MV-4-11 (cell line): ENCODE results near the gene SHISAL1.

Experiments
- DNase-seq: peaks from one replicate; lab custom pipeline; 2025; lab: John Stamatoyannopoulos, UW

Gene SHISAL1

DNA sequence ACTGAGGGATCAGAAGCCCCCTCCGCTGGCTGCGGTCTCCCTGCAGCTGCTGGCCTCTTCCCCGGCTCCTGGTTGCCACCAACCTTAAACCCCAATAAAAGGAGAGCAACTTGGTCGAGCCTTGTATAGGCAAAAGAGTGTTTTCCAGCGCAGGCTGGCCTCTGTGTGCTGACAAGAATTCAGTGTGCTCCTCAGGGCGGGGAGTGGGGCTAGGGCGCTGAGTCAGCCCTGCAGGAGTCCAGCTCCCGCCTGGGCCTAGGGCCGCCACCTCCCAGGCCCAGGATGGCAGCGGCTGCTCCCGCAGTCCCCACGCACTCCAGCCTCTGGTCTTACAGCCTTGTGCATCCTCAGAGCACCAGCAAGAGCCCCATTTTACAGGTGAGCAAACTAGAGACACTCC, at the start of gene SHISAL1:
Gene SHISAL1, minus strand, starts transcription at position 186 of the 400 bp plus-strand sequence. CDS start 12,006 bp downstream, outside the sequence.
- DNase-seq, result no peak

GRCh38 chr22:44361391-44362126, 48.8 kb upstream of the SHISAL1 start:
- DNase-seq, result no peak

GRCh38 chr22:44360668-44361381, 48.1 kb upstream of the SHISAL1 start:
- no peak for DNase-seq

DNA sequence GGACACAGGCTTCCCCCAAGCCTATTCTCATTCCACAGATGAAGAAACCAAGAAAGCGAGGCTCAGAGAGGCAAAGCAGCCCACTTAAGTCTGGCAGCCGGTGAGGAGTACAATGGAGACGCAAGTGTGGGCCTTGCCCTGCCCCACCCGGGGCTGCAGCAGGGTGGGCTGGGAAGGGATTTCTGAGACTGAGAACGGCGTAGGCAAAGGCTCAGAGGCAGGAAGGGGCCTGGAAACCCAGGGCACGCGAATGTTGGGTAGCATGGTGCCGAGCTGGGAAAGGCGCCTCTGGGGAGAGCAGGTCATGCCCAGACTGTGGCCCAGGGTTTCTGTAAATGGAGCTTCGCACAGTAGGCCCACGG, 47.5 kb upstream of the SHISAL1 start:
- no peak for DNase-seq

GRCh38 chr22:44359496-44360110, 46.9 kb upstream of the SHISAL1 start:
- DNase-seq, result no peak

DNA sequence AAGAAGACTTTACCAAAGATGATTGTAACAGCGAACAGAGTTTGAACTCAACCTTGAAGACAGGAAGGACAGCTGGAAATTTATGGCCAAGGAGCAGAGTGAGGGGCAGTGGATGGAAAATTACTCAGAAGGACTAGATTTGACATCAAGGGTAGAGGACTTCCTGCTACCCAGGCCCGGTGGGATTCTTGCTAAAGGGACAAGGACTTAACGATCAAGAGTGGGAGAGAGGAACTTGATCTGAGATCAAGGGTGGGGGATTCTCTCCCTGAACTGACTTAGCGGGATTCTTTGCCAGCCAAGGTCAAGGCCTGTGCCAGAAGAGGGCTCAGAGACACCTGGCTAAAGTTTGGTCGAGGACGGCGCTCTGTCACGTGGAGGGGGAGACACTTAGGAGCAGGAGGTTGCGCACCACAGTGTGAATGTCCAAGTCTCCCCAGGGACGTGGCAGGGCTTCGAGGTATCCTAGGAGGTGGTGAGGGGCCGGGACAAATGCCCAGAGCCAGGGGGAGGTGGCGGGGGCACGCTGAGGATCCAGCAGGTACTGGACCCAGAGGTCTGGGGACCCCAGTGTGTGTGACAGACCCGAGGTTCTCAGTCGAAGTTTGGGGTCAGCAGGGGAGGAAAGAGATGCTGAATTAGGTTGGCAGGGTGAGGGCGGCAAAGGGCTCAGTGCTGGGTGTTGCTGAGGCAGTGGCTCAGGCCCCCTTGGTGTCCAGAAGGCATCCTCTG, 46.1 kb upstream of the SHISAL1 start:
- no peak for DNase-seq

GRCh38 chr22:44357966-44358465, 45.3 kb upstream of the SHISAL1 start:
- DNase-seq, result no peak

- DNase-seq, result no peak
Observed at GRCh38 chr22:44357296-44357965, 44.7 kb upstream of the SHISAL1 start.

- DNase-seq, result no peak
Observed at GRCh38 chr22:44355716-44356070, 42.9 kb upstream of the SHISAL1 start.

DNA sequence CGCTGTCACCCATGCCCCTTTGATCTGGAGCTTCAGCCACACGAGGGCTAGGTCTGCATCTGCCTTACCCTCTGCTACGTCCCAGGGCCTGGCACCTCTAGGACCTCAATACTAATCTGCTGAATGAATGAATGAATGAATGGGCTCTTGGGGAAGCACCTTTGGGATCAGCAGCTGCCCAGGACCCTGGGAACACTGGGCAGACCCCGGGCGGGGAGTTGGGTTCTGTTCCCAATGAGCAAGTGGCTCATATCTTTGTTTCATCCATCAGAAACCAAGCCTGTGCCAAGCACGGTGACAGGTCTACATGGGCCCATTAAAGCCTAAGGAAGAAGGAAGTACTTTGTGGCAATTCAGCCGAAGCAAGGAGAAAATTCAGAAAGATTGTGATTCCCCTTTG, 41.5 kb upstream of the SHISAL1 start:
- DNase-seq, result no peak

GRCh38 chr22:44353041-44353440, 40.3 kb upstream of the SHISAL1 start:
- DNase-seq, result no peak

GRCh38 chr22:44352378-44353035, 39.8 kb upstream of the SHISAL1 start:
- no peak for DNase-seq

GRCh38 chr22:44351685-44352377, 39.1 kb upstream of the SHISAL1 start:
- DNase-seq, result no peak

DNA sequence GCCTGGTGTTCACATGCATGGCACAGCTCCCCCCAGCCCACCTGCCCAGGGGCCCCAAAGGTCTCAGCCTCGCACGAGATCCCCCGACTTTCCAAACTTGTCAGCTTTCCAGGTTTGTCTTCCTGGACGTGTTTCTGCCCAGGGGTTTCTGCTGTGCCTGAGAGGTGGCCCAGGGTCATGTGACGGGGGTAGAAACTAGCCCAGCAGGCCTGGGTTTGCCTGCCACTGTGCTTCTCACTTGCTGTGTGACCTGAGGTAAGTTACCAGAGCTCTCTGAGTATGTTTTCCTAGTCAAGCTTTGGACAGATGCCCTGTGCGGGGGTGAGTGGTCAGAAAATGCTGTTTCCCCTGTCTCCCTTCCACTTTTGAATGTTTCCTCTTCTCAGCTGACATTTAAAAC, 38.3 kb upstream of the SHISAL1 start:
- DNase-seq, result peak; percentile 19

- DNase-seq, result no peak
Observed at GRCh38 chr22:44349594-44349993, 36.8 kb upstream of the SHISAL1 start.

- no peak for DNase-seq
Observed at GRCh38 chr22:44348971-44349560, 36.3 kb upstream of the SHISAL1 start.

DNA sequence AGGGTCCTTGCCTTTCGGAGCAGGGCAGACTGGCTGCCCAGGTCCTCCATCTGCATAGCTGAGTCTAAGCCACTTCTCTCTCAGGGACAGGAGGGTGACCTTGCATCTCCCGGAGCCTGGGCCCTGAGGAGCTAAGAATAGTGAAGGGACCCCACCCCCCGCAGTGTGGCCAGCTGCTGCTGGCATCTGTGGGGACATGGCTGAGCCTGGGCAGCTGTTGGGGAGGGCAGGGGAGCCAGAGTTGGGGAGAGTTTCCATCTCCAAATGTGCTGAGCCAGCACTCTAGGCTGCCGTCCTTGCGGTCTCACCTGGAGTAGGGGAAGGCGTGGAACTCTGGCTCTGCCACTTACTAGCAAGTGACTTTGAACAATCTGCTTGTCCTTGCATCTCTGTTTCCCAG, 34.8 kb upstream of the SHISAL1 start:
- no peak for DNase-seq

DNA sequence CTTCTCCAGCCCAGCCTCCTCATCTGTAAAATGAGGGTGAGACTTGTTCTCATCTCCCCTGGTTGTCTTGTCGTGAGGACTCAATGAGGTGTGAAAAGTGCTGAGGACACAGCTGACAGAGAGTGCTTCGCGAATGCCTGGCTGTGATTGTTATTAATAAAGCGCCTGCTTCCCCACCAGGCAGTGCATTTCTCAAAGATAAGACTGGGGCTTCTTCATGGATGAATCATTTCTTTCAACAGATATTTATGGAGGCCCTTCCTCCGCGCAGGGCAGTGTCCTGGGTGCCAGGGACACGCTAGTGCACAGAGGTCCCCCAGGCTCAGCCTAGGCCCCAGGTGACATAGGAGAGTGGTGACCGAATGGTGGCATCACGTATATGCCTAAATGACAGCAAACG, 34.3 kb upstream of the SHISAL1 start:
- DNase-seq, result no peak

DNA sequence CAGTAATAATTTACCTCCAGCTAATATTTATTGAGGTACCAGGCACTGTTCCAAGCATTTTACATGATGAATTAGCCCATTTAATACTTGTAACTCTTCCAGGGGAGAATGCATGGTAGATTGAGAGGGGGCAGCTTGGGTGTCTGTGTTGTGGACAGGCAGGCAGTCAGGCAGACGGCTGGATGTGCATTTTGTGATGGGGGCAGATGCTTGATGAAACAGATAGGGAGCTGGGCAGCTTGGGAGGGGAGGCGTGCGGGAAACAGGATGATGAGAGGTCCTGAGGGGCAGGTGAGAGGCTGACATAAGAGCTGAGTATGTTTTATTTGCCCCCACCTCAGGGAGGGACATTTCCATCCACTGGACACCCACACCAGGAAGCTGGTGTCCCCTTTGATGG, 33.1 kb upstream of the SHISAL1 start:
- DNase-seq, result no peak

DNA sequence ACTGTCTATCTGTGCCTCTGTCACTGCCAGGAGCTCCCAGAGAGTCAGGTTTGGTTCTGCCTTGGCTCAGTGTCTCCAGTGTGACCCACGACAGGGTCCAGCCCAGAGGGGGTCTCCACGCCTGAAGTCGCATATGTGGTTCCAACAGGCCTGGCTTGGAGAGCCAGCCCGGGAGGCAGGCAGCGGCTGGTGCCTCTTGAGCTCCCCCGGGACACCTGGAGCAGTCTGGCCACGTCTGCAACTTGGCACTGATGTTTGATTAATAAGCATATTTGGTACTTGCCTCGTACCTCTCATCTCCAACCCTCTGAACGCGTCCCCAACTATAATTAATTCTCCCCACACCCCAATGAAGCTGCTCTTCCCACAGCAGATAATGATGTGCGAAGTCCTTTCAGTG, 31.7 kb upstream of the SHISAL1 start:
- no peak for DNase-seq
